Ascending aorta (tissue), 2 donors: ENCODE data around the gene AHCYL2. TPM values are rescaled to one million over a fixed set of nuclear protein-coding genes. Genes with fewer than 3 reads are reported as not detected.

Experiments used
- DNase-seq, 2 donors: peaks; one replicate each; pipeline ENCODE4 v3.0.0-alpha.2; 2019; ENCODE audit warnings: low spot score in 2 of 2
- H3K27ac ChIP-seq, 2 donors: fragments of 200-600 bp; sonication (generic); one replicate each; pipeline ENCODE4 v1.5.1; 2016 to 2017; ENCODE audit warnings: mild to moderate bottlenecking in 1 of 2
- H3K27me3 ChIP-seq: fragments of 200-600 bp; sonication (generic); one replicate; pipeline ENCODE4 v1.5.1; 2017
- H3K36me3 ChIP-seq, 2 donors: fragments of 200-600 bp; sonication (generic); one replicate each; pipeline ENCODE4 v1.5.1; 2016
- H3K4me1 ChIP-seq, 2 donors: fragments of 200-600 bp; sonication (generic); one replicate each; pipeline ENCODE4 v1.5.1; 2016 to 2017; ENCODE audit warnings: mild to moderate bottlenecking in 1 of 2
- H3K4me3 ChIP-seq, 2 donors: fragments of 200-600 bp; sonication (generic); one replicate each; pipeline ENCODE4 v1.5.1; 2016 to 2017; ENCODE audit warnings: mild to moderate bottlenecking in 1 of 2
- H3K9me3 ChIP-seq, 2 donors: fragments of 200-600 bp; sonication (generic); one replicate each; pipeline ENCODE4 v1.5.1; 2016
- CTCF ChIP-seq, 3 experiments: fragments of 200-600 bp in 2 of 3; fragments of 450-650 bp in 1 of 3; sonication (generic) in 2 of 3; IDR thresholded peaks; one replicate each; pipeline ENCODE4 v1.5.1; 2016 to 2019; ENCODE audit warnings: antibody characterized with exemption in 3 of 3, mild to moderate bottlenecking in 1 of 3, moderate library complexity in 1 of 3
- intact Hi-C: fragments of 100-400 bp; cut with DNase I; formaldehyde crosslinking; loops from one replicate; pipeline ENCODE4 v1.15.1; 2023
- total RNA-seq: library from RNA; depleted of rRNA; stranded (reverse); fragments of >200 nt; gene quantifications from one replicate; pipeline ENCODE4 v1.1.0, GENCODE V29; 2016

Gene AHCYL2
- total RNA-seq, 1 donor from 2014 or later = 62.9 TPM

DNA sequence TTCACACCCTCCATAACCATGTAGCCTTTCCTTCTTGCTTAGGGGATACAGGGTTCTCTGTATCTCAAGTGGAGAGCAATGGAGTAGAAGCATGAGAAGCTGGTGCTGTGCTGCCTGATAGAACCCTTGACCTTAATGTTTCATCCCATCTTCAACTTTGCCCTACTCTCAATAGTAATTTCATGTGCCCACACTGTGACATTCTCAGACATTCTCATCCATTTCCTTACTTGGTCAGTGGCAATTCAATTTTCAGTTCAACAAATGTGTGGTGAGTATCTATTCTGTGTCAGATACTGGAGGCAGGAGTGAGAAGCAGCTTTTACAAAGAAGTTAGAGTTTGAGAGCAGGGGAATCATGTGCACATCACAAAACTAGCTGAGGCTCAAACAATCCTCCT is 225.5 kb downstream of the AHCYL2 start:
- Histone ChIP-seq H3K36me3 (no peaks in the 10 kb centered on the region), H3K9me3 (peaks cover 0 to 12% of the 10 kb centered on the region in 2 donors), H3K27ac (no peak overlapping the region), H3K4me3 (no peak overlapping the region), H3K4me1 (no peaks in the 10 kb centered on the region), H3K27me3 (no peaks in the 10 kb centered on the region)
- no peak for DNase-seq
- no peak for TF ChIP-seq CTCF (IDR thresholded peaks at IDR 0.05)
- intact Hi-C loops = loop anchor here (5.0 kb wide), 1 partner anchor 33 kb away; no protein-coding TSS in a partner anchor

DNA sequence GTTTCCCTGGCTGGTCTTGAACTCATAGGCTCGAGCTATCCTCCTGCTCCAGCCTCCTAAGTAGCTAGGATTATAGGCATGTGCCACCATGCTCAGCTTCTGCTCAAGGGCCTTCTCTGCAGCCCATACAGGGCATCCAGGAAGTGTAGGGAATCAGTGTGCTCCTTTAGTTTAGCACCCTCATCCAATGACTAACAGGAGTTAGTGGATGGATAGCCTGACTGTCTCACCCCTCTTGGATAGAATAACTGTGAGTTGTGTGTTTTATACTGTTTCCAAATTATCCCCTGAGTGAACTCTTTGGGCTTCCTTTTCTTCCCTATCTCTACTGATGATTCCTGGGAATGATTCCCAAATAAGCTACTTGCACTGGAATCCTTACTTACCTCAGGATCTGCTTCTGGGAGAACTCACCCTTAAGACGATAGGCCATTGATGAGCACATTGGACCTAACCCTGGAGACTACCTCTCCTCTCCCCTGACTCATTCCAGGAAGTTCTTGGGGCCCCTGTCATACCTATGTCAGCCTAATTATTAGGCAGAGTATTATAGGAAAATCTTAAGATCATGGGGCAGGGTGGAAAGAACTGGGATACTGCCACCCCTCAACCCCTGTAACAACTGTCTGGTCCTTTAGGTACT is 227.9 kb downstream of the AHCYL2 start:
- Histone ChIP-seq H3K4me1 (no peaks in the 10 kb centered on the region), H3K27ac (no peak overlapping the region), H3K9me3 (peaks cover 0 to 12% of the 10 kb centered on the region in 2 donors), H3K4me3 (no peak overlapping the region), H3K27me3 (no peaks in the 10 kb centered on the region), H3K36me3 (no peaks in the 10 kb centered on the region)
- TF ChIP-seq CTCF (IDR thresholded peaks at IDR 0.05) = no peak
- intact Hi-C loops = loop anchor here (5.0 kb wide), 1 partner anchor 35 kb away; no protein-coding TSS in a partner anchor
- no peak for DNase-seq

DNA sequence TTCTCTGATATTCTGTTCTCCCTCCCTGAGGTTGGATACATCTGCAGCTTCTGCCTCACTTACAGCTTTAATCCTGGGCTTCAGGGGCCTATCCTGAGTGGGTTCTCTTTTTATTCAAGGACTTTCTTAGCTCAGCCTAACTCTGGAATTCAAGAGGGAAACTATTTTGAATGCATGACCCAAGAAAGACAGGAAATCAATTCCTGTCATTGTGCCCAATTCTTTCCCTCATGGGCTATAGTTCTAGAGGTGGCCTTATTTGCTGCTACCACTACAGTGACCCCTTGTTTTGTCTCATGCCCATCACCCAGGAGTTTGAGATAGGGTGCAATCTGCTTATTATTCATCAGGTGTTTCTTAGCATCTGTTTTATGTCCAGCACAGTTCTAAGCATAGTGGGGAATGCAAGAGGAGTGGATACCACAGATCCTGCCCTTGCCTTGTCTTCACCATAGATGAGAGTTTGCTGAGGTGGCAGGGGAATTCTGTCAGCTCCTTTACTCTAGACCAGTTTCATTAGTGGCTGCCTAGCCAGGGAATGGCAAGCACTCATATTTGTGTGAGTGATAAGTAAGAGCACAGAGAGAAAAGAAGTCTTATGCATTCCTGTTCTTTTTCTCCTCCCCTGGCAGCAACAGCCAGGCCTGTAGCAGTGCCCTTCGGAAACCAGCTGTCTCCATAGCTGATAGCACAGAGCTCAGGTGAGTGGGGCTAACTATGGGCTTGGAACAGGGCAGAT is 228.8 kb downstream of the AHCYL2 start:
- DNase-seq = no peak
- no peak for TF ChIP-seq CTCF (IDR thresholded peaks at IDR 0.05)

DNA sequence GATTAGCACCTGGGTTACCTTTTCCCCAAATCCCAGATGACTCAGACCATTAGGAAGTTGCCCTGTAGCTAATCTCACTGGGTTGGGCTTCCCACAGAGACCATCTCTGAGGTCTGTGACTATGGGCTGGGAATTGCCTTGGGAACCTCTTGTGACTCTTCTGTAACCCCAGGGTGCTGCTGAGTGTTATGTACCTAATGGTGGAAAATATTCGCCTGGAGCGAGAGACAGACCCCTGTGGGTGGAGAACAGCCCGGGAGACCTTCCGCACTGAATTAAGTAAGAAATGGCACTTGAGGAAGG is 229.4 kb downstream of the AHCYL2 start:
- peaks cover 0 to 2% of the 10 kb centered on the region in 2 donors for H3K9me3 ChIP-seq
- H3K4me1 ChIP-seq = no peaks in the 10 kb centered on the region
- DNase-seq = no peak
- intact Hi-C loops = loop anchor here (5.0 kb wide), 1 partner anchor 37 kb away; no protein-coding TSS in a partner anchor
- no peaks in the 10 kb centered on the region for H3K36me3 ChIP-seq
- H3K4me3 ChIP-seq = no peak overlapping the region
- no peak for TF ChIP-seq CTCF (IDR thresholded peaks at IDR 0.05)
- no peaks in the 10 kb centered on the region for H3K27me3 ChIP-seq
- no peak overlapping the region for H3K27ac ChIP-seq

More for the DNA sequence above, 228.8 kb downstream of the AHCYL2 start:
- Histone ChIP-seq H3K36me3 (no peaks in the 10 kb centered on the region), H3K4me3 (no peak overlapping the region), H3K27ac (no peak overlapping the region), H3K27me3 (no peaks in the 10 kb centered on the region), H3K4me1 (no peaks in the 10 kb centered on the region), H3K9me3 (peaks cover 0 to 7% of the 10 kb centered on the region in 2 donors)
- intact Hi-C loops = loop anchor here (5.0 kb wide), 1 partner anchor 36 kb away; no protein-coding TSS in a partner anchor

- no peaks in the 10 kb centered on the region for H3K9me3 ChIP-seq
- no peaks in the 10 kb centered on the region for H3K36me3 ChIP-seq
- H3K27me3 ChIP-seq = no peaks in the 10 kb centered on the region
- DNase-seq = no peak
- intact Hi-C loops = no loop called here
- TF ChIP-seq CTCF (IDR thresholded peaks at IDR 0.05) = no peak
- H3K4me1 ChIP-seq = no peaks in the 10 kb centered on the region
- no peak overlapping the region for H3K4me3 ChIP-seq
- no peak overlapping the region for H3K27ac ChIP-seq
Measured at GRCh38 chr7:129456421-129456820, 231.6 kb downstream of the AHCYL2 start.
